Measurements from ENCODE around the gene XKR8. TPM values are rescaled to one million over a fixed set of nuclear protein-coding genes. Genes with fewer than 3 reads are reported as not detected.

XKR8 gene
- total and polyA plus RNA-seq, 2 of the 13 experiments (the other 11 are each of a cell fraction or from before 2014, with no cell fraction given): 5.4 to 6.3 TPM

- TF ChIP-seq ZNF580 (CRISPR knock-in tag; IDR thresholded peaks at IDR 0.05; ENCODE audit: borderline replicate concordance, low read depth) (no peak), ZNF446 (CRISPR knock-in tag; IDR thresholded peaks at IDR 0.05) (no peak), ZMYM3 (CRISPR knock-in tag; IDR thresholded peaks at IDR 0.05) (peak; percentile 75), ZBTB4 (CRISPR knock-in tag; IDR thresholded peaks at IDR 0.05; ENCODE audit: borderline replicate concordance) (no peak), GLMP (CRISPR knock-in tag; IDR thresholded peaks at IDR 0.05; ENCODE audit: borderline replicate concordance) (no peak), ATF5 (CRISPR knock-in tag; IDR thresholded peaks at IDR 0.05; ENCODE audit: low read depth) (no peak), RFXANK (CRISPR knock-in tag; IDR thresholded peaks at IDR 0.05) (no peak), CTCF (CRISPR knock-in tag; IDR thresholded peaks at IDR 0.05) (no peak), ARID3A (IDR thresholded peaks at IDR 0.05; ENCODE audit: low read depth, low read length) (no peak), DNMT3B (CRISPR knock-in tag; conservative IDR thresholded peaks at IDR 0.05) (no peak), ZNF34 (CRISPR knock-in tag; IDR thresholded peaks at IDR 0.05; ENCODE audit: borderline replicate concordance) (no peak), GABPB1 (CRISPR knock-in tag; IDR thresholded peaks at IDR 0.05) (no peak), ATF7 (IDR thresholded peaks at IDR 0.05) (no peak), ATF7 (CRISPR knock-in tag; IDR thresholded peaks at IDR 0.05) (no peak), ZNF331 (CRISPR knock-in tag; IDR thresholded peaks at IDR 0.05) (no peak), SRSF1 (optimal IDR thresholded peaks at IDR 0.05; ENCODE audit: low read depth, low read length) (no peak), MTF2 (CRISPR knock-in tag; IDR thresholded peaks at IDR 0.05; ENCODE audit: borderline replicate concordance) (no peak), THAP8 (CRISPR knock-in tag; IDR thresholded peaks at IDR 0.05; ENCODE audit: borderline replicate concordance) (no peak), ZNF329 (CRISPR knock-in tag; IDR thresholded peaks at IDR 0.05; ENCODE audit: low read depth) (no peak), REXO4 (CRISPR knock-in tag; IDR thresholded peaks at IDR 0.05; ENCODE audit: borderline replicate concordance) (no peak)
These were observed 2.1 kb upstream of the XKR8 start (continued) for GRCh38 chr1:27957655-27958054.

Data from HepG2 (cell line).